T-helper 2 cell (primary cell): ENCODE results near the gene EPB41.
"Not testable (repeated sequence)": the region's sequence is repeated elsewhere in the genome, so short reads cannot be mapped to it uniquely, and the experiment has no call there.

ENCODE experiments used
- DNase-seq, 5 experiments: peaks; one replicate each; pipeline versions ENCODE4 v3.0.0 to v3.0.0-alpha.2; 2012 to 2022

The EPB41 gene

GRCh38 chr1:29136391-29136915 lies 222.1 kb downstream of the EPB41 start:
- no peak for DNase-seq

GRCh38 chr1:29142714-29143113 lies 228.3 kb downstream of the EPB41 start:
- DNase-seq, result no peak

GRCh38 chr1:29144178-29144577 lies 229.8 kb downstream of the EPB41 start:
- no peak for DNase-seq

GRCh38 chr1:29145739-29146437 lies 231.5 kb downstream of the EPB41 start:
- no peak for DNase-seq

GRCh38 chr1:29148656-29149491 lies 234.5 kb downstream of the EPB41 start:
- no peak for DNase-seq

GRCh38 chr1:29150346-29150745 lies 236.0 kb downstream of the EPB41 start:
- DNase-seq, result not testable (repeated sequence)

GRCh38 chr1:29152046-29152805 lies 237.9 kb downstream of the EPB41 start:
- no peak for DNase-seq

- DNase-seq, result no peak
Observed at GRCh38 chr1:29156543-29157268, 242.3 kb downstream of the EPB41 start.

- DNase-seq, result no peak
Observed at GRCh38 chr1:29157269-29157601, 242.9 kb downstream of the EPB41 start.

- no peak for DNase-seq
Observed at GRCh38 chr1:29159773-29160172, 245.4 kb downstream of the EPB41 start.

- no peak for DNase-seq
Observed at GRCh38 chr1:29162025-29162424, 247.7 kb downstream of the EPB41 start.

- DNase-seq, result no peak
Observed at GRCh38 chr1:29162476-29163138, 248.2 kb downstream of the EPB41 start.

- DNase-seq, result no peak
Observed at GRCh38 chr1:29164588-29164987, 250.2 kb downstream of the EPB41 start.

GRCh38 chr1:29166291-29166878 lies 252.0 kb downstream of the EPB41 start:
- DNase-seq, result peak in 1 of 5 experiments; percentile 19

- no peak for DNase-seq
Observed at GRCh38 chr1:29167904-29168303, 253.5 kb downstream of the EPB41 start.
